Germinal center (tissue), 1 donor: ENCODE results near the gene TEX19.
"Not testable (repeated sequence)": the region's sequence is repeated elsewhere in the genome, so short reads cannot be mapped to it uniquely, and the experiment has no call there.

ENCODE experiments used
- DNase-seq: peaks from one replicate; pipeline ENCODE4 v3.0.0; 2012; ENCODE audit warnings: mixed read lengths, low spot score

TEX19 gene

GRCh38 chr17:82377294-82377693 lies 18.2 kb downstream of the TEX19 start:
- DNase-seq: not testable (repeated sequence)

- no peak for DNase-seq
Measured at GRCh38 chr17:82377924-82378740, 19.1 kb downstream of the TEX19 start.

DNA sequence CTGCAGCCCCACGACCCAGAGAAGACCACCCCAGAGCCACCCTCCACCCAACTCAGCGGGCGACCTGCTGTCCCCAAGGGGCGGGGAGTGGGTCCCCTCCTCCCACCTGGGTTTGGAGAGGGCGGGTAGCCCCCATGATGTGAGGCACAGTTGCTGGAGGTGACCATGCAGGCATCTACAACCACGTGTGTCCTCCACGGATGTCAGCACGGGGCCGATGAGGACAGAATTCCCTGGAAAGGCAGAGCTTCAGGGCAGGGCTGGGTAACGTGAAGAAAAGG lies 19.6 kb downstream of the TEX19 start:
- no peak for DNase-seq

- DNase-seq: no peak
Measured at GRCh38 chr17:82380860-82381702, 22.0 kb downstream of the TEX19 start.

DNA sequence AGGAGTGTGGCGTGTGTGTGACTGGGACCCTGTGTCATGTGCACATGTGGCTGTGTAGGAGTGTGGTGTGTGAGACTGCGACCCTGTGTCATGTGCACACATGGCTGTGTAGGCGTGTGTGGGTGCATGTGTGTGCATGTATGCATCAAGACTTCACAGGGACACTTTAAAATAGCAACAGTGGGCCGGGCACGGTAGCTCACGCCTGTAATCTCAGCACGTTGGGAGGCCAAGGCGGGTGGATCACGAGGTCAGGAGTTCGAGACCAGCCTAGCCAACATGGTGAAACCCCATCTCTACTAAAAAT lies 22.6 kb downstream of the TEX19 start:
- not testable (repeated sequence) for DNase-seq

DNA sequence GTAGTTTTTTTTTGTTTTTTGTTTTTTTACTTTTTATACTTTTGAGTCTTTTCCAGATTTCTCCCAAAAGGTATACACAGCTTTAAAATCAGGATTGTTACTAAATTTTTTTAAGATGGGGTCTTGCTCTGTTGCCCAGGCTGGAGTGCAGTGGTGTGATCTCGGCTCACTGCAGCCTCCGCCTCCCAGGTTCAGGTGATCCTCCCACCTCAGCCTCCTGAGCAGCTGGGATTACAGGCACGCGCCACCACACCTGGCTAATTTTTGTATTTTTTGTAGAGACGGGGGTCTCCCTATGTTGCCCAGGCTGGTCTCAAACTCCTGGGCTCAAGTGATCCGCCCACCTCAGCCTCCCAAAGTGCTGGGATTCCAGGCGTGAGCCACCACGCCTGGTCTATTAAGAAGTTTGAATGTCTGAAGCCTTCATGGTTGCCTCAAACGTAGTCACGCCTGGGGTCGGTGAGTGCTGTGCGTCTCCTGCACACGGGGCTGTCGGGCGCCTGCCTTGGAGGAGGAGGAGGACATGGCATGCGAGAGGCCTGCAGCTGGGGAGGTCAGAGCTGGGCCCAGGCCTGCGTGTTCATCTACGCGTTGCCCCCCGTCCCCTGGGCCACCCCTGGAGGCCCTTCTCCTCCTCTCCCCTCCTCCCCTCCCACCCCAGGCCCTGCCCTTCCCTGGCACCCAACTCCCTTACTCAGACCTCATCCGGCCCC lies 23.3 kb downstream of the TEX19 start:
- not testable (repeated sequence) for DNase-seq

GRCh38 chr17:82382933-82383255 lies 23.8 kb downstream of the TEX19 start:
- no peak for DNase-seq

GRCh38 chr17:82383411-82383810 lies 24.4 kb downstream of the TEX19 start:
- no peak for DNase-seq

DNA sequence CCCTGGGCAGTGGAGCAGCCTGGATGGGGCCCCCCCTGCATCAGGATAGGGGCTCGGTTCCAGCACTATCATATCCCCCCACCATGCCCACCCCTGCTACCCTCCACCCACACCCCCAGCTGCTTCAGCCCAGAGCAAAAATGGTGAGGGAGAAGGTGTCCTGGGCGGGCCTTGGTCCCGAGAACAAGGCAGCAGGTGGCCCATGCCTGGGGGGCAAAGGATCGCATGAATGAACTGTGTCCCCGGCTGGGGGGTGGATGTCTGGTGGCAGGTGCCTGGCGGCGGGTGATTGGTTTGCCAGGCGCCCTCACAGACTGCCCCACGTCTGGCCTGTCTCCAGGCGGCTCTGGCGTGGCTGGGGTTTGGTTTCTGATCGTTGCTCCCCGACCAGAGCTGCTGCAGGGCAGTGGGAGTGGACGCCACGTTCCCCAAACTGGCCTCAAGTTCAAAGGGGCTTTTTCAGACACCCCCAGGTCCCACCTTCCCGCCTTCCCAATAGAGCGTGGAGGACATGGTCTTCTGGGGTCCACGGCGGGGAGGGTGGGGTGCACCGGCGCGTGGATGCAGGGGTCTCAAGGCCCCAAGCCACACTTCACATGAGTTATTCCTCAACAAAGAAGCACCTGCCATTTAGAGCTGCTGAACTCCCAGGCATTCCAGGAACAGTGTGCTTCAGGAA lies 25.1 kb downstream of the TEX19 start:
- DNase-seq: no peak

DNA sequence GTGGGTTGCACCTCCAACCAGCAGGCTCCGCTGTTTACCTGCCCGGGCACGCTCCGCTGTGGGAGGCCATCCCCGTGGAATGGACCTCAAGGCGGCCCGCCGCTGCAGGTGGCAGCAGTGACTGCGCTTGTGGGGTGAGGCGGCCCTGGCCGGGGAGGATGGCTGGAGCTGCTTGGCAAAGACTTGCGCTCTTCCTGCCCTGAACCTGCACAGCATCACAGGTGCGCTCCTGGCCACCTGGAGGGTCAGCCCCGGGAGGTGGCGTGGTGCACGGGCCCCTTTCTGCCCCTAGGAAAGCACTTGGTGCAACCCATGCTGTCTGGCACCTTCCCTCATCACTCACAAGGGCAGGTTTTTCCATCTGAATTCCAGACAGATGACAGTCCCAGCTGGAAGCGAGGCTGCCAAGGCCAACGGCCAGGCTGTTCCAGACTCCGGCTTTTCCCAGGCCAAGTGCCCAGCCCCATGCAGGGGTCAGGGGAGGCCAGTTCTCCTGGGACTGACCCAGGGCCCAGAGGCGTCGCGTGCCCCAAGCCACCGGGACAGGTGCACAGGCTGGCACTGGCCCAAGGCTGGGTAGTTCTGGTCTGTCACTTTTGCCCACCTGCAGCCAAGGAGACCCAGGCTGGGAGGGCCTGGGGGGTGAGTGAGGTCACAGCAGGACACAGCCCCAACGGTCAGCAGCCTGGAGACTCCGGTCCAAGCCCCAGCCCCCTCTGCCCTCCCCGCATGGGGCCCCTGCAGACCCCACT lies 25.9 kb downstream of the TEX19 start:
- no peak for DNase-seq

DNA sequence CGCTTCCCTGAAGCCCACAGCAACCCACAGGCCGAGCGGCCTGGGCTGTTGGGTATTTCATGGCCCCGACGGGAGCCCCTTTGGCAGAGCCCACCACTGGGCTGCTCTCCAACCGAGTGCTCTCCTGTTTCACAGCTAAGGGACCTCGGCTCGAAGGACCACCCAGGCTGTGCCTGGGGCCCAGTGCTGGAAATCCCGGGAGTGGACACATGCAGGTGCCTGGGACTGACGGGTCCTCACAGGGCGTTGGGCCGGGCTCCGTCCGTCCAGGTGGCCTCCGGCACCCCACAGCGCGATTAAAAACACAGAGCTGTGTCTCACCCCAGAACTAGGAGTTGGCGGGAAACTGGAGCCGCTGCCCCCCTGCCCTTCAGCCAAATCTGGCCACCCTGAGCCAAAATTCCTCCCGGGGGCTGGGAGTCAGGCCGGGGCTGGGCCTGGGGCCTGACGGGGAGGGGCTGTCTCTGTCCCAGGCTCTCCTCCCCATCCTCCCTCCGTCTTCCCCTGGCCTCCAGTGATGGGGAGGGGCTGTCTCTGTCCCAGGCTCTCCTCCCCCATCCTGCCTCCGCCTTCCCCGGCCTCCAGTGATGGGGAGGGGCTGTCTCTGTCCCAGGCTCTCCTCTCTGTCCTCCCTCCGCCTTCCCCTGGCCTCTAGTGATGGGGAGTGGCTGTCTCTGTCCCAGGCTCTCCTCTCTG lies 26.7 kb downstream of the TEX19 start:
- DNase-seq: no peak

DNA sequence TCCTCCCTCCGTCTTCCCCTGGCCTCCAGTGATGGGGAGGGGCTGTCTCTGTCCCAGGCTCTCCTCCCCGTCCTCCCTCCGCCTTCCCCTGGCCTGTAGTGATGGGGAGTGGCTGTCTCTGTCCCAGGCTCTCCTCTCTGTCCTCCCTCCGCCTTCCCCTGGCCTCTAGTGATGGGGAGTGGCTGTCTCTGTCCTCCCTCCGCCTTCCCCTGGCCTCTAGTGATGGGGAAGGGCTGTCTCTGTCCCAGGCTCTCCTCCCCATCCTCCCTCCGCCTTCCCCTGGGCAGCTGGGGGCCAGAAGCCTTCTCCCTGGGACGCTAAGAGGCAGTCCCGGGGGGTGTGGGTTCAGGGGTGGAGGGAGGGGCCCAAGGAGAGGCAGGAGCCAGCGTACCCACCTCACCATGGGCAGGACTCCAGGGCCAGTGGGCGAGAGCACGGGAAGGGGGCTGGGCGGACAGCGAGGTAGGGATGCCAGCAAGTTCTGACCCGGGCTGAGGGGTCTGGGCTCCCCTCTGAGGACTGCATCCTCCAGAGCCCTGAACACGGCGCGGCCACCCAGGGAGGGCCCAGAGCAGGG lies 27.3 kb downstream of the TEX19 start:
- DNase-seq: no peak

DNA sequence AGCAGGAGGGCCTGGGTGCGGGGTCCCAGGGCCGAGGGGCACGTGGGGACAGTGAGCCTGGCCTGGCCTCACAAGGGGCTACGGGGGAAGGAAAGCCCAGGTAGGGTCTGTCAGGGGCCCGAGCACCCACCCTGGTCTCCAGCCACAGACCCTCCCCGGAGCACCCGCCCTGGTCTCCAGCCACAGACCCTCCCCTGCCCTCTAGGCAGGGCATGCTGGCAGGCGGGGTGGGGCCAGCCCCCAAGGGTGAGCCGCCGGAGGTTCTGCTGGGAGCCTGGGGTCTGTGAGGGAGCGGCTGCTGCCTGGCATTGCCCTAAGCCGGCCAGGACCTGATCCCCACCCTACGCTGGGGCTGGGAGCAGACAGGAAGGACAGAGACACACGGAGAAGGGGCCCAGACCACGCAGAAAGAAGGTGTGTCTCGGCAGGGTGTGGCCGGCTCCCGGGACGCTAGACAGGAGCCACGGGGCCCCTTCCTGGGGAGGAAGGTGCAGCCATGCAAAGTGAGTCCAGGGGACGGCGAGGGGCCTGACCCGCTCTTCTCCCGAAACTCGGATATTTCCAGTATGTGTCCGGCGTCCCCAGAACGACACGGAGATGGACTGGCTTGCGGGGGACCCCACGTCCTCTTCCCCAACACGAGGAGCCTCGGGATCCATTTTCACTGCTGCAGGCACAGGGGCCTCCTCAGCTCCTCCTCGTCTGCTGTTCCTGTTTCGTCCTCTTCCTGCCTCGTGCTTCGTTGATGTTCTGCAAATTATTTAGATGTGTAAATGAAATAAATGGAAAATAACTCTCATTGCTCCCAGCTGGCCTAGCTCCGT lies 28.0 kb downstream of the TEX19 start:
- DNase-seq: no peak

DNA sequence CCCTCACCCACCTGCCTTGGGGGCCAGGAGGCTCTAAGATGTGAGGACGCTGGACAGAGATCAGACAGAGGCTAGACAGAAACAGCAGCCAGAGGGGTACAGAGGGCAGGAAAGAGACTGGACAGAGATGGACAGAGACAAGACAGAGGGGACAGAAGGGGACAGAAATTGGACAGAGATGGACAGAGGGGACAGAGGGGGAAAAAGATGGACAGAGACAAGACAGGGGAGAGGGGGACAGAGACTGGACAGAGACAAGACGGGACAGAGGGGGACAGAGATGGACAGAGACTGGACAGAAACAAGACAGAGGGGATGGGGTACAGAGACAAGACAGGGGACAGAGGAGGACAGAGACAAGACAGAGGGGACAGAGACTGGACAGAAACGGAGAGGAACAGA lies 28.7 kb downstream of the TEX19 start:
- no peak for DNase-seq

- no peak for DNase-seq
Measured at GRCh38 chr17:82388223-82388921, 29.3 kb downstream of the TEX19 start.

- no peak for DNase-seq
Measured at GRCh38 chr17:82388922-82389283, 29.9 kb downstream of the TEX19 start.

GRCh38 chr17:82389379-82389778 lies 30.3 kb downstream of the TEX19 start:
- DNase-seq: no peak

DNA sequence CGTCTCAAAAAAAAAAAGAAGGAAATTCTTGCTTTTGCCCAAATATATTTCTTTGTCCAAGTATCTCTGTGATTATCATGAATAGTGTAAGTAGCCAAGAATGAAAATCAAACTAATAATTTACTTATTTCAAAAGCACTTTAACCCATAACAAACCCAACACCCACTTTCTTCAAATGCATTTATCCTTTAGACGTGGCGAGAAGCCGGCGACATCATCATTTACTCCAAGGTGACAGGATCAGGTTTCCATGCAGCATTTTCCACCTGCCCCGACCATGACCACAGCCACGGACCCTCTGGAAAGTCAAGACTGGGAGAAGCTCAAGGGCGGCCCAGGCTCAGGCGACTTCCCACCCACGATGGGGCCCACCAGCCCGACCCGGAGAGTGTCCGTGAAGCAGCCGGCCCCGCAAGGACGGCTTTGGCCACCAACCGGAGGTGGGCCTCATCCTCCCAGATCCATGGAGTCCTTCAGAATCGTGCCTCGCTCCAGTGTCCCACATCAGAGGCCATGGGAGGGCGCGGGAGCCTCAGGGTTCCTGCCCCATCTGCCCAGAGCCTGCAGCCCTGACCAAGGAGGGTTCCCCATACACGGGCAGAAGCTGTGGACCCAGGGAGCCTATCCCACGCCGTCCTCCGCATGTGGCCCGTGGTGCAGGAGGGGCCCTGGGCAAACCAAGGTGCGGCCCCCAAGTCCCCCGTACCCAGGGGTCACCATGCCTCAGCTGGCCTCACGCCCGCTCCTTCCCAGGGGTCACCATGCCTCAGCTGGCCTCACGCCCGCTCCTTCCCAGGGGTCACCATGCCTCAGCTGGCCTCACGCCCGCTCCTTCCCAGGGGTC lies 31.2 kb downstream of the TEX19 start:
- no peak for DNase-seq
